ENCODE measurements around the gene DOCK4.

DOCK4 gene

GRCh38 chr7:112160771-112161150, 45.4 kb downstream of the DOCK4 start:
- in situ Hi-C loops (cut with MboI; ENCODE audit: low sequenced_read_pairs): no loop called here

- in situ Hi-C loops (cut with MboI; ENCODE audit: low sequenced_read_pairs): no loop called here
Measured at GRCh38 chr7:112160130-112160770, 45.9 kb downstream of the DOCK4 start.

GRCh38 chr7:112159351-112159750, 46.8 kb downstream of the DOCK4 start:
- in situ Hi-C loops (cut with MboI; ENCODE audit: low sequenced_read_pairs): no loop called here

- in situ Hi-C loops (cut with MboI; ENCODE audit: low sequenced_read_pairs): no loop called here
Measured at GRCh38 chr7:112157072-112157471, 49.1 kb downstream of the DOCK4 start.

- in situ Hi-C loops (cut with MboI; ENCODE audit: low sequenced_read_pairs): no loop called here
Measured at GRCh38 chr7:112156412-112156811, 49.8 kb downstream of the DOCK4 start.

DNA sequence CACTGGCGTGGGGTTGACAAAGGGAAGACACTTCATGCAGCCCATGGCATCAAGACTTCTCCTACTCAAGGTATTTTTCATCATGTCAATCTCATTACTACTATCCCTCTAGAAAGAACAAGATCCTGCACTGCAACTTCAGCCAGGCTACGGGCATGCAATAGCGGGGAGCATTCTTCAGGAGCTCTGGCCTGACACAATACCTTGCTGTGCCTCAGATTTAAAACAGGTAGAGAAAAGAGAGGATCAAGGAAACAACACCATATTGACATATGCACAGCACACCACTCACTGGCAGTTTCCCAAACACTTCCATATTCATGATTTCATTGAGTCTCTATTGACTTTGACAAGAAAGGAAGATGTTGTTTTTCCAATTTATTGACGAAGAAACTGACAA, 51.5 kb downstream of the DOCK4 start:
- in situ Hi-C loops (cut with MboI; ENCODE audit: low sequenced_read_pairs): no loop called here

- in situ Hi-C loops (cut with MboI; ENCODE audit: low sequenced_read_pairs): no loop called here
Measured at GRCh38 chr7:112152186-112152585, 54.0 kb downstream of the DOCK4 start.

DNA sequence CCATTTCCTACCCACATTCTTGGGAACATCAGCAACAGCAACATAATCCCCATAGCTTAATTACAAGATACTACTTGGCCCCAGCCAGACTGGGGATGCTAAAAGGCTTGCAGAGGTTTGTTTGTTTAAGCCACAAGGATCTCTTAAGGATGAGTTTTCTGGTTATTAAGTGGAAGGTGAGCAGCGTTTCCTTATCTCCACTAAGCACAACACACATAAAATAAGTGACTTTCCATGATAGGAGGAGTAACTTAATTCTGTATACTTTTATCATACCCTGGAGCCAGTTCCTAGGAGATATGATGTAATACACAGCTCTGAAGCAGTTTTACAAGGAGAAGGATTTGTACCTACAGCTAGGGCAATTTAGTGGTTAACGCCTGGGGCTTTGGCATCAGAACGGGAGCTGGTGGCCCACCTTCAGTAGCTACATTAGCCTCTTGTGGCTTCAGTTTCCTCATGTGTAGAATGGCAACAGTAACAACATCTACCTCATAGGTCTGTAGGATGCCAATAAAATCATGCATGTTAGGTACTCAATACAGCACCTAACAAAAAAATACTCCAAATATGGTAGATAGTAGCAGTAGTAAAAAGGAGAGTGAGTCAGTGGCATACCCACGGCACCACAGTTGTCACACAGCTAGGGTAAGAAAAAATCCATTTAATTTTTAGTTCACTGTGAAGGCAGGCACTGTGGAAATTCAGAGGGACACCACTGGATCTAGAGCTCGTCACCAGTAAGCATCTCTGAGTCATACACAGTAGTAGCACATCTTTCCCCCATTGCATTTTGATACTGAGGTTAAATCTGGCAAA, 55.2 kb downstream of the DOCK4 start:
- in situ Hi-C loops (cut with MboI; ENCODE audit: low sequenced_read_pairs): no loop called here

GRCh38 chr7:112149734-112150133, 56.5 kb downstream of the DOCK4 start:
- in situ Hi-C loops (cut with MboI; ENCODE audit: low sequenced_read_pairs): no loop called here

GRCh38 chr7:112147793-112148361, 58.3 kb downstream of the DOCK4 start:
- in situ Hi-C loops (cut with MboI; ENCODE audit: low sequenced_read_pairs): no loop called here

DNA sequence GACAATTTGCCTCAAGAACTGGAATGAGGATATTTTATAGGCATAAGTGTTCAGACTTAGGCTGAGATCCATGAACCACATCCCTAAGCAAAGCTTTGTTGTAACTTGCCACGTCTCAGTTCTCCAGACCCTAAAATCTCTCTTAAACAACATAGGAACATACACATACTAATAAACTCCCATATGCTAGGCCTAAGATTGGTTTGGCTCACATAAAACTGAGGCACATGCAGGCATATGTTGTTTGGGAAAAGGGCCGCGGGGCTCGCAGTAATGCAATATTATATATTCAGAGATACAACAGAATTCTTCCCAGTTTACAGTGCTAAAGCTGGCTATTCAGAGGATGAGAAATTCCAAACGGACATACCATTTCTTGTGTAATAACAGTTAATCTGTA, 61.0 kb downstream of the DOCK4 start:
- in situ Hi-C loops (cut with MboI; ENCODE audit: low sequenced_read_pairs): no loop called here

DNA sequence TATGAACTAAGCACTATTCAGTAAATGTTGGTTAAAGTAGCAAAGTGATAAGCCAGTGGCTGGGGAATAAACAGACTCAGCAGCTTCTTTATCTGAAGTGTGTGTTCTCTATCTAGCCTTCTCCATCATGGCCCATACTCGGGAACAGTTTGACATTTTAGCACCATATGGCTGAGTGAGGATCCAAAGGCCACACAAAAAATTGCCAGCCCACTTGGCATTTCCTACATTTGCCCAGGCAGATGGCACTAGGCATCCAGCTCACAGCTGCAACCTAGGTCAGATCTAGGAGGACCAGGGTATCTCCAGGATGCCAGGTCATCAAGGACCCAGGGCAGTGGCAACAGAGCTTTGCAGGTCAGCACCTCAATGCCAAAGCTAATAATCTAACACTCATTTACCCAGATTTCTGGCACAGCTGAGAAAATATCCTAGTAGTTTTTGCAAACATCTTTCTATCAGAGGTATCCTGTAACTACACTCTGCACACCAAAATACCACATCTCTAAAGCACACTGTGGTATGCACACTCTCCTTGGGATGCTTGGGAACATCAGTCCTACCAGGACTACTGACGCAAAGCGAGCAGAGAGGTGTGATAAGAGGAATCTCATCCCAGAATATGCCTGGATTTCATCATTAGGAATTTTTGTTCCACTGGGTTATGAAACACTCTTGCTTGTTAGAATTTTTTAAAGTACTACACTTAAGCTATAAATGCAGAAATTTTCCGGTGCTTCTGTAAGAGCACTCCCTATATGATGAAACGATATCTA, 61.7 kb downstream of the DOCK4 start:
- in situ Hi-C loops (cut with MboI; ENCODE audit: low sequenced_read_pairs): no loop called here

DNA sequence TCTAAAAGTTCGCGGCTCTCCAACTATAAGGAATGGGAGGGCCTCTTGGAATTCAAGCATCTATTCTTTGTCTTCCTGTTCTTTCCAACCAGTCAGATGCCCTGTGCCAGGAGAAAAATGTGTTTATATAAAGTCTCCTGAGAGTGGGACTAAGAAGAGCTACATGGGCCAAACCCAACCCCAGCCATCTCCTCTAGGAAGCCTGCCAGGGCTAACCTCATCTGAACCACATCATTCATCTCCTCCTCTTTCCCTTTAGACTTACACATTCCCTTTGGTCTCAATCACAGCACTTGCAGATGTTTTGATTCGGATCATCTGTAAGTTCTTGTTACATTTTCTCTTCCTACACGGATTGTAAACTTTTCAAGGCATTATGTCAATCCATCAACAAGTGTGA, 62.6 kb downstream of the DOCK4 start:
- in situ Hi-C loops (cut with MboI; ENCODE audit: low sequenced_read_pairs): no loop called here

DNA sequence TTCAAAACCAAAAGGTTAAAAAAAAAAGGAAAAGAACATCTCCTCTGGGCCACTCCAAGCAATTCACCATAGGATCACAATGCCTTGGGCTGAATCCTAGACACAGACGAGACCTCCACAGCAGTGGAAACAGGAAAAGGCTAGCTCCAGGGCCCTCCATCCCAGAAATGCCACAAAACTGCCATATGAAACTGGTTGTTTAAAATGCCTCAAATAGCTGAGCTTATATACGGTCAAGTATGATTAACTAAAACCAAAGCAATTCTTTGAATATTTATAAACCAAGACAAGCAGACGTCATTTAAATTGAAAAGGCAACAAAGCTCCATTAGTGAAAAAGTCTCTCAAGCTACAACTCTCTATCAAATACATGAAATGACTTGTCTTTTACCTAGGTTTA, 63.1 kb downstream of the DOCK4 start:
- in situ Hi-C loops (cut with MboI; ENCODE audit: low sequenced_read_pairs): no loop called here

DNA sequence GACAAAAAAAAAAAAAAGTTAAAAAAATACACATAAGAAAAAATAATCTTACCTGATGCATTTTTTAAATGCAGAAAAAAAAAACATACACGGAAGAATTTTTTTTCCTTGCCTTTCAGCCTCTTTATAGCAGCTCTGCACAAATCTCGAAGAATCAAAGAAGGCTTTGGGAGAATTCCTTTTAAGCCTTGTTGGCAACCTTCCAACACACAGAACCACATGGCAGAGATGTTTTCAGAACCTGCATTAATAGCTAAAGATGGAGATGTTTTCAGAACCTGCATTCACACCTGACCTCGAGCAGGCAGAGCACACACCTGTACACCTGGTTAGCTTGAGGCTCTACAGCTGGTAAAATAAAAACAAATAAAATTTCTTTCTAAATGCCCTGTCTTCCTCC, 65.6 kb downstream of the DOCK4 start:
- in situ Hi-C loops (cut with MboI; ENCODE audit: low sequenced_read_pairs): no loop called here

GRCh38 chr7:112138938-112139337, 67.3 kb downstream of the DOCK4 start:
- in situ Hi-C loops (cut with MboI; ENCODE audit: low sequenced_read_pairs): no loop called here

DNA sequence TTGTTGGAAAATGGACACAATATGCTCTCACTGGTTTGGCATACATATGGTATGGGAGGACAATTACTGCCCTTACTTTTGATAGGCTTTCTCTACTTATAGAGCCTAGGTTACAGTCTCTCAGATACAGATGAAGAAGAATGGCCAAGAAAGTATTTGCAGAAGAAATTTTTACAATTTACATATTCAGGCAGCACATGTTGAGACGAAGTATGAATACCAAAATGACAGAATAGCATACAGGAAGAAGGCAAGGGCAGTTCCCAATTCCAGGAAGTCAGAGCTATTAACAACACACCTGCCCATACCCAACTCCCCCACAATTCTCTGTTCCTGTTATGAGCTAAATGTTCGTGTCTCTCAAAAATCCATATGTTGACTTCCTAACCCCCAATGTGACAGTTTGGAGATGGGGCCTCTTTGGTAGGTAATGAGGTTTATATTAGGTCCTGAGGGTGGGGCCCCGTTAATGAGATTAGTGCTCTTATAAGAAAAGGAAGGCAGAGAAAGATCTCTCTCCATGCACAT, 67.8 kb downstream of the DOCK4 start:
- in situ Hi-C loops (cut with MboI; ENCODE audit: low sequenced_read_pairs): no loop called here

DNA sequence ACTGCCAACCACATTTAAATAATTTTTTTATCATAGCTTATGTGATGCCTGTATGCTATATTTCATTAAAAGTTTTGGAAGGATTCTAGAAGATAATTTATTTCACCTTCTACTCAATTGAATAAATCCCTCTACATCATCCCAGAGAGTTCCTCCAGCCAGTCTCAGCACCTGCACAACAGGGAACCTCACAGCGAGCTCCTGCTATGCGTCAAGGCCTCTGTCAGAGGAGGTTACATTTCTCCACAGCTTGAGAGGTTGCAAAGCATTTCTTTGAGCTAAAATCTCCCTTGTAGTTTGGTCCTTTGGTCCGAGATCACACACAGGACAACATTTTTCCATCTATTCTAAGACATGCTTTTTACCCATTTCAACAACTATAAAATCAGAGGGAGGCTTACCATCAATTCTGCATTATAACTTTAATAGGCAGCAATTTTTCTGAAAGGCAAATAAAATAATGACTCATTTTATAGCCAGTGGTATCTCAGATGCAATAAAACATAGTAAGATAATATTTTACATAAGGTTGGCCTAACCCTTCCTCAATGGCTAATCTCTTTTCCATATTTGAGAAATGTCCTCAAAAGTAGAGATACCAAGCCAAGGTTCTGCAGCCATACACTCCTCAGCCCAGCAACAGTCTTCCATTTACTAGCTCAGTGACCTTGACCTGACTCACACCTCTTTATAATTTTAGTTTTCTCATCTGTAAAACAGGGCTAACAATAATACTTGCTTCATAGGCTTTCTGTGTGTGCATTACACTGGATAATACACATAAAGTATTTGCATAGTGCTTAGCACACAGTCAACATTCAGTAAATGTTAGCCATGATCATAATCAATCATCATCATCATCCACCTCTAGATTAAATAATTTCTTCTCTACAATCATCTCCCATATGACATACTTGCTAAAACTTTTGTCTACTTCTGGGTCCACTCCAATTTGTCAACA, 68.8 kb downstream of the DOCK4 start:
- in situ Hi-C loops (cut with MboI; ENCODE audit: low sequenced_read_pairs): no loop called here

DNA sequence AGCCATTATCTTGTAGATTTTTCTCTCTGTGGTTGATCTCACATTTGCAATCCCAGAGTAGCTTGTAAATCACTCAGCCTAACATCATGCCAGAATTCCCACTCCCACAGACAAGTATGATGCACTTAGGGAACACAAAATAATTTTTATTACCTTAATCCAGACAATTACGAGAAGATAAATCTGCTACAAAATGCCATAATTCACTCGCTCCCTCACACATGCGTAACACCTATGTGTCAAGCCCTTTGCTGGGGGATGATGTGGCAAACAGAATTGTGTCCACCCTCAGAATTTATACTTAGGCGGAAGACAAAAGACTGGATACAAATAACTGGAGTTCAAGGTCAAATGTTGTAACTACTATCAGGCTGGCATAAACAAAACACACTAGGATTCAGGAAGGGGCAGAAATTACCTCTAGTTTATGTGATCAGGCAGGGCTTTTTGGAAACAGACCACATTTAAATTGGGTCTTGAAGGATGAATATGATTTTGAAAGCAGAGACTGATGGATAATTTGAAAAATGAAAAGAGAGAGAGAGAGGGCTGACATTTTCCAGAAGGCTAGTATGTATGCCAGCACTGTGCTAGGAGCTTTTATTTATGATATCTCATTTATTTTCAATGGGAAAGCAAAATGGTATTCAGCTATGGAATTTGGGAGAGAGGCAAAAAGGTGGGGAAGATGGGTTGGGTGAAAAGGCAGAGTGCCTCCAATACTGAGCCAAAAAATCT, 69.8 kb downstream of the DOCK4 start:
- in situ Hi-C loops (cut with MboI; ENCODE audit: low sequenced_read_pairs): no loop called here

All from HL-60/S4 (cell line).